GM19467 (cell line): Measurements from ENCODE around the gene KLHL25.

Source experiments
- ATAC-seq: cut with Tn5 transposase; IDR thresholded peaks from one replicate; pipeline ENCODE4 v1.9.1; 2021; ENCODE audit warnings: mild to moderate bottlenecking, moderate library complexity; ENCODE audit not compliant: unreplicated experiment

The KLHL25 gene

DNA sequence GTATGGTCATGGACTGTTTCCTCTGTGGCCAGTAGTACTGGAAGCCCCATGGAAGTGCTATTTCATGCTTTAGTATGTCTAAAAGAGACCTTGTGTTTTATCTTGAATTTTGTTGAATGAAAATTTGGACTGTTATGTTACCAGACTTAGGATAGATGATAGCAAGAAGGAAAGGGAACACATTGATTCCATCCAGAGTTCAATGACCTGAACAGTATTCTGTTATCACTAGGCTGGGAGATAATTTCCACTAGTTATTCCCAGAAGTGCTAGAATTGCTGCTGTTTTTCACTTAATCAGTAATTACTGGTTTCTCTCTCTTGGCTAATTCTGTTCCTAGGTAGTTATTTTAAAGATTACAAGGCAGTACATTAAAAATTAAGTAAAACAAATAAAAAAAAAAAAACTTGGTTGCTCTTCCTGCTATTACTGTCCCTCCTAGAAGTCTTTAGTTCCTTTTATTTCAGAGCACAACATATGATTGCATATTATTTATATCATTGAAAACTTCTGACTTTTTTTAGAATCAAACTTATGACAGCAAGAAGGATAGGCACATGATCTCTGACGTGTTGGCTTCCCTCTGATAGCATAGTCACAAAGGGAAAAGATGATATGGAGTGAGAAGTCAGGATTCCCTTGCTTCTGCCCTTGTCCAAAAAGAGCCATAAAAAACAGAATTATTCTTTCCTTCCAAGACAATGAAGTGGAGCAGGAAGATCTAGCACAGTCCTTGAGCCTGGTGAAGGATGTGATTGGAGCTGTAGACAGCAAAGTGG, 72.2 kb downstream of the KLHL25 start:
- no peak for ATAC-seq

DNA sequence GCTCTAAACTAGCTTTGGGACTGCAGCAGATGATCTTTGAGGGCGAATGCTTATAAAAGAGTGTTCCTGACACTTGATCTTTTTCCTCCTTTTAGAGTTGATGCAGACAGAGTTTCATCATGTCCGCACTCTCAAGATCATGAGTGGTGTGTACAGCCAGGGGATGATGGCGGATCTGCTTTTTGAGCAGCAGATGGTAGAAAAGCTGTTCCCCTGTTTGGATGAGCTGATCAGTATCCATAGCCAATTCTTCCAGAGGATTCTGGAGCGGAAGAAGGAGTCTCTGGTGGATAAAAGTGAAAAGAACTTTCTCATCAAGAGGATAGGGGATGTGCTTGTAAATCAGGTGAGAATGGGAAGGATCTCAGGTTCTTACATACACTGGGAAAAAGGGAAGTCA, 75.7 kb downstream of the KLHL25 start:
- no peak for ATAC-seq

DNA sequence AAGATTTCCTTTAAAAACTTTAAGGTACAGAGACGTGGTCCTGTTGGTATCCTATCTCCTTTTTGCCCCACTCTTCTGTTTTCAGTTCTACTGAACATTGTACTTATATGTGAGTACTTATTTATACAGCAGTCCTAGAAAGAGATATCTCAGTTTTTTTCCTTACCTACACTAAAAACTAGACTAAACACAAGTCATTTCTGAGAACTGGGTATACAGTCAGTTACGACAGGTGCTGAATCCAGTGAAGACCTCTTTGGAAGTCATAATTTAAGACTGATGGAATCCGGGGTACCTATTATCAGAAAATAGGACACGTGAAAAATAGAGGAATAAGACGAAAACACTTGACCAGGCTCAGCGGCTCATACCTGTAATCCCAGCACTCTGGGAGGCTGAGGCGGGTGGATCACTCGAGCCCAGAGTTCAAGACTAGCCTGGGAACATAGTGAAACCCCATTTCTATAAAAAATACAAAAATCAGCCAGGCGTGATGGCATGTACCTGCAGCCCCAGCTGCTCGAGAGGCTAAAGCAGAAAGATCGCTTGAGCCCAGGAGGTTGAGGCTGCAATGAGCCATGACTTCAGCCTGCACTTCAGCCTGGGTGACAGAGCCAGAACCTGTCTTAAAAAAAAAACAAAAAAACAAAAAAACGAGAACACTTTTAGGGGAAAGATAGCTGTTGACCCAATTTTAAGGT, 76.3 kb downstream of the KLHL25 start:
- no peak for ATAC-seq

DNA sequence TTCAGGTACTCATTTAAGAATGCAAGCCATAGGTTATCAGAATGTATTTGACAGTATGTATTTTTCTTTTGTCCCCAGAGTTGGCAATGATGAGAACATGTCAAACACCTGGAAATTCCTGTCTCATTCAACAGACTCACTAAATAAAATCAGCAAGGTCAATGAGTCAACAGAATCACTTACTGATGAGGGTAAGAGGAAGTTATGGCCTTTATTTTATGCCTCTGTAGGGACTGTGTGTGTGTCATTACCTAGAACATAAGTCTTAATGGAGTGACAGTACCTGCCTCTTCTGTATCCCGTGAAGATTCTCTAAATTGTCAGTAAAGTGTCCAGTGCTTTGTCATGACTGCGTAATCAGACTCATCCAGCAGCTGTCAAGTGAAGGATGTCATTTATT, 77.5 kb downstream of the KLHL25 start:
- ATAC-seq = no peak

DNA sequence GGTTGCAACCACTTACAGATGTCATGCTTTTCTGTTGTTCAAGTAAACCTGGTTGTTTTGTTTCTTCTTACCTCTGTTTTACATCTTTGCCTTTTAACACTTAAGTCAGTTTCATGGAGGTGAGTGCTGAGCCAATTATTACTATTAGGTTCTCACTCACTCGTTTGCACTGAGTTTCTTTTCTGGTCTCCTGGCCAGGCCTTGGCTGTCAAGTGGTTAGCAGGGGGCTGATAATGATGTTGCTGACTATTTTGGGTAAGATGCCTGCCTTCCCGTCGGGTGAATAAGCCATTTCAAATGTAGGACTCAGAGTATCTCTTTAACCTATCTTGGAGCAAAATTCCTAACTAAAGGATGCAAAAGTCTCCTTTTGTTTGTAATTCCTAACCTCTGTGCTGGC, 78.5 kb downstream of the KLHL25 start:
- ATAC-seq = no peak

DNA sequence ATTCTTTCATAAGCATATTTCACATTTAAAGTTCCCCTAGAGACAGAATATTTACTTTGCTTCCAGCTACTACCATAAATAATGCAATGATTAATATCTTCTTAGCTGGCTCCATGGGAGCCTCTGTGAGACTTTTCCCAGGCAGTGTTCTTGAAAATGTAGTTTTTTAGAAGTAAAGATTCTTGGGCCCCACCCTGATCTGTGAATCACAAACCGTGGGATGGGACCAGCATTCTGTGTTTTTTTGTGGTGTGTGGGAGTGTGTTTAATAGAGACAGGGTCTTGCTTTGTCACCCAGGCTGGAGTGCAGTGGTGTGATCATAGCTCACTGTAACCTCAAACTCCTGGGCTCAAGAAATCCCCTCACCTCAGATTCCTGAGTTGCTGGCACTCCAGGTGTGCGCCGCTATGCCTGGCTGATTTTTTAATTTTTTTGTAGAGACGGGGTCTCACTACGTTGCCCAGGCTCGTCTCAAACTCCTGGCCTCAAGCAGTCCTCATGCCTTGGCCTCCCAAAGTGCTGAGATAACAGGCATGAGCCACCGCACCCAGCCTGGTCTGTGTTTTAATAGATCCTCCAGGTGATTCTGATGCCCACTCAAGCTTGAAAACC, 83.0 kb downstream of the KLHL25 start:
- no peak for ATAC-seq

DNA sequence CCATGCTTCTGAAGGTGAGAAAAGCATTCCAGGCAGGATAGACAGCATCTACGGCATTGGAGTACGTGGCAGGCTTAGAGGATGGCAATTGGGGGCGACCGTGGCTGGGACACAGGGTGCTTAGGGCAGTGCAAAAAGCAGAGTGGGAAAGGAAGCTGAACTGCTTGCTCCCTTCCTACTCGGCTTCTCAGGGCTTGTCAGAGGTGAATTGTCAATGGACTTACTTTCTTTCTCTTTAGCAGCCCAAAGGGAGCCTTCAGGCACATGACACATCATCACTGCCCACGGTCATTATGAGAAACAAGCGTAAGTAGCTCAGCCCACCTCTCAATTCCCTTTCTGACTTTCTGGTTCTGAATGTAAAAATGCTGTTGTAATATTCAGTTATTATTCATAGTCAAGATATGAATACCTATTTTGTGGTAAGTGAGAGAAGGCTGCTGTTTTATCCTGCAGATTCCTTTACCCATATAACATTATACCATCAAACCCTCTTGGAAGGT, 84.3 kb downstream of the KLHL25 start:
- ATAC-seq = peak; percentile 37
